Lower lobe of right lung (tissue), 2 donors: ENCODE data around the gene HIF1AN. TPM values are rescaled to one million over a fixed set of nuclear protein-coding genes. Genes with fewer than 3 reads are reported as not detected.

Experiments used
- ATAC-seq, 2 donors: fragments of 200-7000 bp; cut with Tn5 transposase; one replicate each; pipeline ENCODE4 v1.9.1; 2020 to 2022; ENCODE audit warnings: mild to moderate bottlenecking in 2 of 2, moderate library complexity in 2 of 2
- DNase-seq: peaks from one replicate; pipeline ENCODE4 v3.0.0-alpha.2; 2020
- H3K27ac ChIP-seq: fragments of 200-600 bp; one replicate; pipeline ENCODE4 v1.8.0; 2022
- H3K27me3 ChIP-seq: fragments of 200-600 bp; one replicate; pipeline ENCODE4 v1.8.0; 2022; ENCODE audit warnings: low read depth
- H3K36me3 ChIP-seq: fragments of 200-600 bp; one replicate; pipeline ENCODE4 v1.8.0; 2022; ENCODE audit warnings: mild to moderate bottlenecking
- H3K4me1 ChIP-seq: fragments of 200-600 bp; one replicate; pipeline ENCODE4 v1.8.0; 2022
- H3K4me3 ChIP-seq: fragments of 200-600 bp; one replicate; pipeline ENCODE4 v1.8.0; 2022; ENCODE audit warnings: mild to moderate bottlenecking
- H3K9me3 ChIP-seq: fragments of 200-600 bp; one replicate; pipeline ENCODE4 v1.8.0; 2022
- CTCF ChIP-seq: fragments of 200-600 bp; IDR thresholded peaks from one replicate; pipeline ENCODE4 v1.8.0; 2022; ENCODE audit warnings: antibody characterized with exemption, mild to moderate bottlenecking
- intact Hi-C: fragments of 100-400 bp; cut with DNase I; formaldehyde crosslinking; loops from one replicate; pipeline ENCODE4 v1.11.0; 2022
- total RNA-seq: library from RNA; stranded (reverse); fragmentation: NEBNext Ultra II Directional; extraction: Animal tissue kit (Norgen Biotek cat#: 25700); gene quantifications from one replicate; pipeline ENCODE4 v1.2.1, GENCODE V29; 2021
- donor health status: DM: no; HTN: yes; CAD: no; lungs with severe emphysema.

Gene HIF1AN
- total RNA-seq, 1 donor from 2014 or later = 35.6 TPM

GRCh38 chr10:100498059-100498458 is 37.7 kb upstream of the HIF1AN start:
- Histone ChIP-seq H3K4me1 (no peaks in the 10 kb centered on the region), H3K27ac (no peak overlapping the region), H3K9me3 (no peaks in the 10 kb centered on the region), H3K27me3 (no peaks in the 10 kb centered on the region), H3K36me3 (peaks cover 77% of the 10 kb centered on the region), H3K4me3 (no peak overlapping the region)
- ATAC-seq (no peak), DNase-seq (no peak)
- TF ChIP-seq CTCF = no peak
- intact Hi-C loops = no loop called here

- no peak for DNase-seq
- H3K9me3 ChIP-seq = no peaks in the 10 kb centered on the region
- intact Hi-C loops = no loop called here
- H3K4me3 ChIP-seq = no peak overlapping the region
- H3K27me3 ChIP-seq = no peaks in the 10 kb centered on the region
- TF ChIP-seq CTCF = no peak
- no peak for ATAC-seq
- no peaks in the 10 kb centered on the region for H3K4me1 ChIP-seq
- H3K36me3 ChIP-seq = peaks cover 75% of the 10 kb centered on the region
- no peak overlapping the region for H3K27ac ChIP-seq
These were observed 34.3 kb upstream of the HIF1AN start for GRCh38 chr10:100501423-100501822.

- no peaks in the 10 kb centered on the region for H3K9me3 ChIP-seq
- DNase-seq (no peak), ATAC-seq (no peak)
- peaks cover 73% of the 10 kb centered on the region for H3K36me3 ChIP-seq
- TF ChIP-seq CTCF = no peak
- H3K27me3 ChIP-seq = no peaks in the 10 kb centered on the region
- H3K4me3 ChIP-seq = no peak overlapping the region
- H3K4me1 ChIP-seq = no peaks in the 10 kb centered on the region
- H3K27ac ChIP-seq = no peak overlapping the region
- intact Hi-C loops = no loop called here
These were observed 32.7 kb upstream of the HIF1AN start for GRCh38 chr10:100502926-100503494.

GRCh38 chr10:100504096-100504495 is 31.6 kb upstream of the HIF1AN start:
- no peak for ATAC-seq
- no peaks in the 10 kb centered on the region for H3K4me1 ChIP-seq
- H3K36me3 ChIP-seq = peaks cover 62% of the 10 kb centered on the region
- TF ChIP-seq CTCF = no peak
- no peak overlapping the region for H3K27ac ChIP-seq
- H3K27me3 ChIP-seq = no peaks in the 10 kb centered on the region
- H3K9me3 ChIP-seq = no peaks in the 10 kb centered on the region
- no peak for DNase-seq
- intact Hi-C loops = no loop called here
- H3K4me3 ChIP-seq = no peak overlapping the region

- intact Hi-C loops = no loop called here
- no peaks in the 10 kb centered on the region for H3K27me3 ChIP-seq
- peaks cover 2% of the 10 kb centered on the region for H3K4me1 ChIP-seq
- TF ChIP-seq CTCF = no peak
- no peak for ATAC-seq
- no peak overlapping the region for H3K4me3 ChIP-seq
- no peaks in the 10 kb centered on the region for H3K9me3 ChIP-seq
- DNase-seq = no peak
- peaks cover 53% of the 10 kb centered on the region for H3K36me3 ChIP-seq
- no peak overlapping the region for H3K27ac ChIP-seq
These were observed 30.6 kb upstream of the HIF1AN start for GRCh38 chr10:100505164-100505563.
